GM21390 (cell line): ENCODE data around the gene SH3TC1.

Source experiments
- ATAC-seq: cut with Tn5 transposase; IDR thresholded peaks from one replicate; pipeline ENCODE4 v1.9.1; 2021; ENCODE audit not compliant: unreplicated experiment

Gene SH3TC1

GRCh38 chr4:8228319-8229250, 29.5 kb downstream of the SH3TC1 start:
- peak; percentile 67 for ATAC-seq

GRCh38 chr4:8229331-8229975, 30.4 kb downstream of the SH3TC1 start:
- ATAC-seq, result no peak

- no peak for ATAC-seq
These were observed 30.9 kb downstream of the SH3TC1 start for GRCh38 chr4:8230033-8230432.

GRCh38 chr4:8230891-8231290, 31.8 kb downstream of the SH3TC1 start:
- ATAC-seq, result no peak

GRCh38 chr4:8231551-8232049, 32.5 kb downstream of the SH3TC1 start:
- ATAC-seq, result no peak

GRCh38 chr4:8232748-8233147, 33.7 kb downstream of the SH3TC1 start:
- no peak for ATAC-seq

GRCh38 chr4:8233672-8234484, 34.8 kb downstream of the SH3TC1 start:
- no peak for ATAC-seq

GRCh38 chr4:8234715-8235114, 35.6 kb downstream of the SH3TC1 start:
- ATAC-seq, result no peak

- ATAC-seq, result no peak
These were observed 36.1 kb downstream of the SH3TC1 start for GRCh38 chr4:8235224-8235623.

- no peak for ATAC-seq
These were observed 36.6 kb downstream of the SH3TC1 start for GRCh38 chr4:8235686-8236085.

- ATAC-seq, result no peak
These were observed 37.2 kb downstream of the SH3TC1 start for GRCh38 chr4:8236106-8236919.

- no peak for ATAC-seq
These were observed 37.8 kb downstream of the SH3TC1 start for GRCh38 chr4:8236920-8237195.

- no peak for ATAC-seq
These were observed 38.3 kb downstream of the SH3TC1 start for GRCh38 chr4:8237256-8237989.

GRCh38 chr4:8238036-8238511, 39.0 kb downstream of the SH3TC1 start:
- ATAC-seq, result no peak

GRCh38 chr4:8238515-8239053, 39.5 kb downstream of the SH3TC1 start:
- ATAC-seq, result no peak

- ATAC-seq, result no peak
These were observed 40.1 kb downstream of the SH3TC1 start for GRCh38 chr4:8239226-8239625.

- no peak for ATAC-seq
These were observed 40.6 kb downstream of the SH3TC1 start for GRCh38 chr4:8239661-8240060.

- no peak for ATAC-seq
These were observed 41.3 kb downstream of the SH3TC1 start for GRCh38 chr4:8240211-8241041.
